ENCODE measurements around the gene MREG.
"Not testable (repeated sequence)": the region's sequence is repeated elsewhere in the genome, so short reads cannot be mapped to it uniquely, and the experiment has no call there.

MREG gene

DNA sequence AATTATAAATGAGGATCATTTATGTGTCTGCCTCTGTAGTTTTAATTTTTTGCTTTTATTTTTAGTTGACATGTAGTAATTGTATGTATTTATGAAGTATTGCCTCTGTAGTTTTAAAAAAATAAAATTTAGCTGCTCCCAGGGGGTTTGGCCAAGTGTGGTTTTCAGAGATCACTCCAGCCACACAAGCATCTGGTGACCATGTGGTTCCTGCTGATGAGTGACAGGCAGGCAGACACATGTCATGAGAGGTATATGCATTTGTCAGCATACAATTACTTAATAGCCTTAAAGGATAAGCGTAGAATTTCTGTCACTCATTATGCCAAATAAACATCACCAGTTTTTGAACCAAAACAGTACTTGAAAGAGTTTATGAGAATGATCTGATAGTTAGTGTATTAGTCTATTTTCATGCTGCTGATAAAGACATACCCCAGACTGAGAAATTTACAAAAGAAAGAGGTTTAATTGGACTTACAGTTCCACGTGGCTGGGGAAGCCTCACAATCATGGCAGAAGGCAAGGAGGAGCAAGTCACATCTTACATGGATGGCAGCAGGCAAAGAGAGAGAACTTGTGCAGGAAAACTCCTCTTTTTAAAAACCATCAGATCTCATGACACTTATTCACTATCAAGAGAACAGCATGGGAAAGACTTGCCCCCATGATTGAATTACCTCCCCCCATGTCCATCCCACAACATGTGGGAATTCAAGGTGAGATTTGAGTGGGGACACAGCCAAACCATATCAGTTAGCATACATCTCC, 29.6 kb downstream of the MREG start:
- no peak for DNase-seq

DNA sequence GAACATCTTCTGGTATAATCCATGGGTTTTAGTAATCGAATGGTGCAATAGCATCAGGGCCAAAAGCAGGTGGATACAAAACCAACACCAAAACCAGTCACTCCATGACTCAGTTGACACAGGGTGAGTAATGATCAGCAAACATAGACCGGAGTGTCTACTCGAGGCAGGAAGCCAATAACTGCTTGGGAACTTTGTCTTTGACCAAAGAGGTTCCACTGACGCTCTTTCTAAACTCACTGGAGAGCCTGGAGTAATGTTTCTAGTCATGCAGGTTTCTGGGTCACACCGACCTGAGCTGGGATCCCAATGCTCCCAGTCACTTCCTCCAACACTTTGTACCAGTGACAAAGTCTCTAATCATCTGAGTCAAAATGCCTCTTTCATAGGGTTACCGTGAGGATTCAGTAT, 30.9 kb downstream of the MREG start:
- peak; percentile 40 for DNase-seq

DNA sequence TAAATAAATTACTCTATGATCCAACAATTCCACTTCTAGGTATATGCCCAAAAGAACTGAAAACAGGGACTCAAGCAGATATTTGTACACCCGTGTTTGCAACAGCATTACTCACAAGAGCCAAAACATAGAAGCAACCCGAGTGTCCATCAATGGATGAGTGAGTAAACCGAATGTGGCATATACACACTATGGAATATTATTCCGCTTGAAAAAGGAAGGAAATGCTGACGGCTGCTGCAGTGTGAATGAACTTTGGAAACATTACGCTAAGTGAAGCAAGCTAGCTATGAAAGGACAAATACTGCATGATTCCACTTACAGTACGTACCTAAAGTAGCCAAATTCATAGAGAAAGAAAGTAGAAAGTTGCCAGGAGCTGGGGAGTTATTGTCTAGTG, 32.2 kb downstream of the MREG start:
- no peak for DNase-seq

DNA sequence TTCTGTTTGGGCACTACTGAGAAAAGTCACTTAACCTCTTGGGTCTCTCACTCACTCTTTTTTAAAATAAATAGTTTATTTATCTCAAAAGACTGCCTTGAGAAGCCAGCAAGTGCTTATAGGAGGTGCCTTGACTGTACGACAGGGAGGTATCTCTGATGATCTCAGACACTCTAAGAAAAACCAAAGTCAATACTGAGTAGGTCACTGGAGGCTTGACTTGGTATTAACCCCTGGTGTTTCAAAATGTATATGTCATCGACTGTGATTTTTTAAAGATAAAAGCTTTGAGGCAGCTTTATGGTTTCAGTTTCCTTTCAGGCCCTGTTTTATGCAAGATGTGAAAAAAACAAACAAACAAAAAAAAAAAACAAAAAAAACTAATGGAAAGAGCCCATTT, 33.7 kb downstream of the MREG start:
- DNase-seq, result no peak

DNA sequence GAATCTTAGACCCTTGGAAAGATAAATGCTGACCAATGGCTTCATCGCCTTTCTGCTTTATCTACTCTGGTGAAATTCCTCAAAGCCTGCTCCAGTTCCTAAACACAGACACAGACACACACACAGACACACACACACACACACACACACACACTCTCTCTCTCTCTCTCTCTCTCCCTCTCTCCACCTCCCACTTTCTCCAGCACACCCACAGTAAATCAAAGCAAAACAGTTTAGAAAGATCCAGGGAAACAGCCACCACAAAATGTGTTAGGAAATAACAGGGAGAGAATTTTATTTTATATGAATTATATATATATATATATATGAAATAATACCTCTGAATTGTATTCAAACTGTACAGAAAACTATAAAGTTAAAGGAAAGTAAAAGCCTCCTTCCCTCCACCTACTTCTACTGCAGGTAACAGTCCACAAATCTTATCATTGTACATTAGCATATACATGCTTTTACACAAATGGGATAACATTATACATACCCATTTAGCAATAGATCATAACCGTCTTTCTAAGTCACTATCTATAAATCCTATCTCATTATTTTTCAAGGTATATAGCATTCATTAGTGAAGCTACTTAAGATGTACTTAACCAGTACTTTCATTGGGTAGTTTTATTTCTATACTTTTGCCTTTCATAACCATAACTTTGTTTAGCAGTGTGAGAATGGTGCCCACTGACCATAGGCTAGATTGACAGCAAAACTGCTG, 38.5 kb downstream of the MREG start:
- DNase-seq, result no peak

DNA sequence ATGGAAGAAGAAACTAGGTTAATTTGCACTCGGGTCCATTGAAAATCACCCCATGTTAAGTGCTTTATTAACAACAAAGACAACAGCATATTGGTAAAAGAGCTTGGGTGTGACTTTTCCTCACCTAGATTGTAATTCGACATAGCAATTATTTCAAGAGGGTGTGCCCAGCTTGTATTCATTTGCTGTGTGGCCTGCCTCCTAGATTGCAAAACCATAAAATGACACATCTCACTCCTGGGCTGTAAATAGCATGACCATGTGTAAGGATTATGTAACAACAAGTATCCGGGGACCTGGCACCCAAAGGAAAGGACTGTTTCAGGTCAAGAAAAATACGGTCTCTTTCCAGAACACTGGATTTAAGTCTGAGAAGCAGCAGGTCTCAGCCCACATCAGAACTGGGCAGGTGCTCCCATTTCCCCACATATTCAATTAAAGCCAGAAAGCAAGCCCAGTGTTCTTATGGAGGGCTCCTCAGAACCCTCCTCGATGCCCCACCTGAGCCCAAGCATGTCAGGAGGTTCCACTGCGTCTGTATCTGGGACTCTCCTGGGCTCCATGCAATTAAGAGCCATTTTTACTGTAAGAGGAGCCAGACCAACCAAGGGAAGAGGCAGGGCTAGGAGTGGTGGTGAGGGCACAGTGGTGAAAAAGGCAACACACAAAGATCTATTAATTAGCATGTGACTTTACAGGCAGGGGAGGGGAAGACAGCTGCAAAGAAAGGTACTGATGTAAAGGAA, 39.2 kb downstream of the MREG start:
- no peak for DNase-seq

DNA sequence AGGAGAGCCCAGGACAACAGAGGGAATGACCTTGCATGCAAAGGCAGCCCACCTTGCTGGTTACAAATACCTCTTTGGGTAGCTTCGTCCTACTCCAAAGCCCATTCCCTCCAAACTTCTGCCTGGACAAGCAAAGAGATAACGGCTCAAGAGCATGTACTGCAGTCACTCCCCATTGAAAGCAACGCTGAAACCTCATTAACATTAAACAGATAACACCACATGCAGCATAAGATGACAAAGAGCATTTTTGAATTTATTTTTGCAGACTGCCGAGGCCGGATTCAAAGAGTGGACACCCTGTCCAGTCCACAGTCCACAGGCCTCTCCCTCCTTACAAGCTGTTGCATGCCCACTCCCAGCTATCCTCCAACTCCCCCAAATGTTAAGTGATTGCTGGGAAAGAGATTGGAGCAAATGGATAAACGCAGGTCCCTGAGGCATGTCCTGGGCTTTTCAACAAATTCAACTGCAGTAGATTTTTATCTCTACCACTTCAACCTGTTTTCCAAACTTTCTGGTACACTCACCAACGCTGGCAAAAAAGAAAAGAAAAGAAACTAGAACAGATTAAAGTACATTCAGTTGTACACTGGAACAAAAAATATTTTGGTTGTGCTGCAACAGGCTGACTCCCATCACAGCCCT, 40.1 kb downstream of the MREG start:
- no peak for DNase-seq

DNA sequence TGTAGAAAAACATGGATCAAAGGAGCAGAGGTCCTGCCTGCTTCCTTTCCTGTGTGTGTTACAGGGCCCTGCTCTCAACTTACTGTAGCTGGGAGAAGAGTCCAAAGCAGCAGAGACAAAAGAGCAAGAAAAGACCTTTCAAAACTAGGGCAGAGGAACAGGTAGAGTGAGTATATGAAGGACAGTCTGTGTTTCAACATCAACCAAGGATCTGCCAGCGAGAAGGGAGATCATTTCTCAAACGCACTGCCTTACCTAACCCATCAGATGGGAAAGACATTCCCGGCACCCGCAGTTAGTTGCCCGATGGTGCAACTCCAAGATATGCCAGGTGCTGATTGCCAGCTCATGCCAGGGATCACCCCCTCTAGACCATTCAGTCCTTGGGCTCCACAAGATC, 41.7 kb downstream of the MREG start:
- DNase-seq, result no peak

DNA sequence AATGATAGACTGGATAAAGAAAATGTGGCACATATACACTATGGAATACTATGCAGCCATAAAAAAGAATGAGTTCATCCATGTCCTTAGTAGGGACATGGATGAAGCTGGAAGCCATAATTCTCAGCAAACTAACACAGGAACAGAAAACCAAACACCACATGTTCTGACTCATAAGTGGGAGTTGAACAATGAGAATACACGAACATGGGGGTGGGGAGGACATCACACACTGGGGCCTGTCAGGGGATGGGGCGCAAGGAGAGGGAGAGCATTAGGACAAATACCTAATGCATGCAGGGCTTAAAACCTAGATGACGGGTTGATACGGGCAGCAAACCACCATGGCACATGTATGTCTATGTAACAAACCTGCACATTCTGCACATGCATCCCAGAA, 42.5 kb downstream of the MREG start:
- not testable (repeated sequence) for DNase-seq

DNA sequence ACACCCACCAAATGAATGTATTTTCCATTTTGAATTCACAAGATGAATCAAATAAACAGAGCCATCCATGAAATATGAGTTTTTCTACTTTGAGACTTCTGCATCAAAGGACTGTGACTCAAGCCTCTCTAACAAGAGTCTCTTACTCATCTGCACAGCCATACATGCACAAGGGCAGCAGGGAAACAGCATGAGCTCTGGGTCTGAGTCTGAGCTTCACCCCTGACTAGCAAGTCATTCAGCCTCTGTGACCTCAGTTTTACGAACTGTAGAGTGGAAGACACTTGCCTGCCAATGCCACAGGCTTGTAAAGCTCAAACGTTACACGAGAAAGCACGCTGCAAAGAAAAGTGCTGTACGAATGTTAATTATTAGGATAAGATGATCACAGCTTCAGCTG, 42.9 kb downstream of the MREG start:
- DNase-seq, result no peak

DNA sequence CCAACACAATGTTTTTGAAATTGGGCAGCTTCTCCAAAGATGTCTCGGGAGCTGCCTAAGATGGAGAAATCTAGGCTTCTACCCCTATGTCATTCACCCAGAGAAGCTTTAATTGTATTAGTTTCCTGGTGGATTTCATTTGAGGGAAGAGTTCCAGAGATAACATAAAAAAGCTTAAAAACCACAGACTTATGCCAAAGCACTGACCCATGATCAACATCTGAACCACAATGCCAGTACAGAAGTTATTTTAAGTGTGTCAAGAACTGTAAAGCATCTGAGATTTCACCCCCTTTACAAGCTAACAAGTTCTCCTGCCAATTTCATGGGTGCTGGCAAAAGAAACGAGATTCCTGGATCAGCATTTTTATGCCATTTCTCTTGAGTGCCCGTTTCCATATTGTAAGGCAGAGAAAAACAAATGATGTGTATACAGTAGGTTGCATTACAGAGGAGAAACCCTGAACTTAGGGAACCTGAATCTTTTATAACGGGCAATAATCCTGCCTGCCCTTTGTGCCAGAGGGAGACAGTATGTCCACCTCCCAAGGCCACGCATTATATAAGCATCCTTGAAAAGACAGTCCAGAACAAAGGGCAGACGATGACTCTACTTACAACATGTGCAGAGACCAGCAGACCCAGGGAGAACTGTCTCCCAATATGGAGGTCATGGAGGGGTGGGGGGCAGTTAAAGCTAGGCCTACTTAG, 44.1 kb downstream of the MREG start:
- no peak for DNase-seq

DNA sequence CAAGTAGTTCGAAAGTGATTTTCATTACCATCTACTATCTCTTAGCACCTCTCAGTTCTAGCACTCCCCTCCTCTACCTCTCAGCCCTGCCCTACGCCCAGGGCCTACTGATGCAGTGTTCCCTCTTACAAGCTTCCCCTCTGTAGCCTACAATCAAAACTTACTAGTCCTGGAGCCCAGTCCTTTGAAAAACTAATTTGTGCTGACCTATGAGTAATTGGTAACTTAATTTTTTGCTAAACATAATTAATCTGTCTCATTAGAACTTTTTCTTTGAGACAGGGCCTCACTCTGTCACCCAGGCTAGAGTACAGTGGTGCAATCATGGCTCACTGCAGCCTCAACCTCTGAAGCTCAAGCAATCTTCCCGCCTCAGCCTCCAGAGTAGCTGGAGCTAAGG, 44.9 kb downstream of the MREG start:
- no peak for DNase-seq

DNA sequence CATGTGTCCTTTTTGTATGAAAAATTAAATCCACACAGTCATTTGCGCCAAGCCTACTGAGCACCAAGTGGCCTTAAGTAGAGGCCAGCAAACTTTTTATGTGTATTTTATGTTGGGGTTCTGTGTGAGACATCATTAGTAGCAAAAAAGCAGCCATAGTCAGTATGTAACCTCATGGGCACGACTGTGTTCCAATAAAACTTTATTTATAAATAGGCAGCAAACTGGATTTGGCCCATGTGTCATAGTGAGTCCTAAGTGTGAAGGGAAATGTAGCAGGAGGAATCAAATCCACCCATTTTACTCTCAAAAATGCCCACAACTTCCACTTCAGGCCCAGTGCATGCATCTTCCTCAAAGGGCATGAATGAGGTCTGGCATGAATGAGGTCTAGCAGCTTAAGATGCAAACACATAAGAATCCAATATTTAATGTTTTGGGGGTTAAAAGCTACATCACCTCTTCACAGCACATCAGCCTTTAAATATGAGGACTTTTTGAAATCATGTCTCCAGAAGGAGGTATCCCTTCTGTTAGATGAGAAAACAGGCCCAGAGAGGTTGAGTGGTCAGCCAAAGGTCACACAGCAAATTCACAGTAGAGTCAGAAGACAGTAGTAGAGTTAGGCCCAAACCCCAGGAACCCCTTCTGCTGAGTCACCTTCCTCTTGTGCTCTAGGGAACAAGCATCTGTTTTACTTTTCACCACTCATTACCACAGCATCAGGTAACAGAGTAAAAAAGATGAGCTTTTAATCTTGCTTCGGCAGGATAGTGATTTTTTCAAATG, 45.6 kb downstream of the MREG start:
- DNase-seq, result no peak

DNA sequence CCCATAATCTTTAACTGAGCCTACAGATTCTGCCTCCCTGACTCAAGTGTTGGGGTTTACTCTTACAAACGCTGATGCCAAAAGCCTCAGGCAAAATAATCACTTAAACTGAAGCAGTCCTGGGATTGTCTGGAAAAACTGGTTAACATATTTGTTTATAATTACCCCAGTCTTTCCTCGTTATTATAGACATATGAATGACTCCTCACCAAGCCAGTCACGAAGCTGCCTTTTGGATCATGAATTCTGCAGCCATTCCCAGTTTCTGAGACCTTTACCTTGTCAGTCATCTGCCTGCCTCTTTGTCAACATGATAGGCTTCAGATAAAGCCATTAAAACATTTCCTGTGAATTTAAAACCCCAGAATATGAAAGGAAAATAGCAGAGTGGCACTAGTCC, 46.4 kb downstream of the MREG start:
- DNase-seq, result no peak

DNA sequence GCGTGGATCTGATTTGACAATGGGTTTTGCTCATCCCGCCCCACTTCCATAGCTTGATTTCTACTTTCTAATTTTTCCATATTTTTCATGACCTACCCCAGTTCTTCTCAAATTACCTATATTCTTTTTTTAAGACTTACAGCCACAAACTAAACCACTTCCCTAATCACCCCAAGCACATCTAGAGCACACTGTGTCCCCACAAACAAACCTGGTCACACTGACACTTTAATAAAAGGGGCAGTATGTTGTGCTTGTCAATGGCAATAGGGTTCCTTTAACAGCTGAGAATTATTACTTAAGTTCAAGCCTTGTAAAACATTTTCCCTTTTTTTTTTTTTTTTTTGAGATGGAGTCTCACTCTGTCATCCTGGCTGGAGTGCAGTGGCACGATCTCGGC, 47.1 kb downstream of the MREG start:
- DNase-seq, result no peak

DNA sequence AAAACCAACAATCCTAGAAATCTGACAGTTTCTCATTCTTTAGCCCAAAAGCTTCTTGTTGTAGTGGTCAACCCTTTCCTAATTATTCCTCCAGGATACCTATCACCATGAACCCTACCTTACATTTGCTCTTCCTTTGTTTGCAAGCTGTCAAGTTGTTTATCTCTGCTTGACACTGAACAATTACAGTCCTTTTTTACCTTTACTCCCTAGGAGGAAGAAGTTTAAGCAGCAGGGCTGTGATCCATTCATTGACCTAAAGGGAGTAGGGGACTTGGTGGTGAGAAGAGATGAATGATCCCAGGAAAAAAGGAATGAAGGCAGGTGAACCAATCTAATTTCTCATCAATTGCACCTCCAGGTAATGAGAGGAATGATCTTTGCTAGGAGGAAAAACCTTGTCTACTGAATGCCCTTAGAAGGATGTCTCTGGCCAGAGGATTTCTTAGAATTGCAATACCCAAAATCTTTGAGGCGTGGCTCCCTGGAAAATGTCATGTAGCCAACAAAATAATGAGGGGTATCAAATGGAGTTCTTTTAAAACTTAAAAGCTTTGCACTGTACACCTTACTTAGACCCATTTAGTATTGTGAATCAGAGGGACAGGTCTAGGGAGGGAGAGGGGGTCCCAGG, 47.7 kb downstream of the MREG start:
- no peak for DNase-seq

DNA sequence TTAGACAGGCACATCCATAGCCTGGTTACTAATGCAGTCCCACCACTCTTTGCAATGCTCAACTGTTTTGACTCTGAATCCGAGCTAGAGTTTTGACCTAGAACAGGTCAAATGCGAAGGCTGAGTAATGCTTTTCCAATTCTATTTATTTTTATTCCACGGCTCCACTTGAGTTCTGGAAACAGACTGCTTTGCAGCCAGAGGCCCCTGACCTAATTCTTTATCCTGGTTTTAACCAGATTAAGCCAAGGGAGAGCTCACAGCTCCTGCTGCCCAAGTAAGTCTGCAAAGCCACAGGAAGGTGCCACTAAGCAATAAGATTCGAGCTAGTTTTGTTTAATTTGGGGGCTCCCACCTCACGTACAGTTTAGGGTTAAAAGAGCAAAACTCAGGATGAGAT, 51.4 kb downstream of the MREG start:
- DNase-seq, result no peak

DNA sequence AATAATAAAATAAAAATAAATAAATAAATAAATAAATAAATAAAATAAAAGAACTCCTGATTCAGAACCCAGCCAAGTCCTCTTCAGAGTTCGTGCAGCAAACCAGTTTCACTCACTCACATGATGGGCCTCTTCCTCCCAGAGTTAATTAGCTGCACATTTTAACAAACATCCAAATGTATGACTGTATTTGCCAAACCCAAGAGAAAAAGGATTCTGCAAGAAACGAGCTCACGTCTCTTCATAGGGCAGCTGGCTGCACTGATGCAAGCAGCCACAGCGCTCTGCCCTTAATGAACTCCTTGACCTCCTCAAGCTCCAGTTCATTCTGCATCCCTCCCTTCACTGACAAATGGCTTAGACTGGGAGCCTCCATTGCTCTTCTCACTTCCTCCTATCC, 55.1 kb downstream of the MREG start:
- no peak for DNase-seq

DNA sequence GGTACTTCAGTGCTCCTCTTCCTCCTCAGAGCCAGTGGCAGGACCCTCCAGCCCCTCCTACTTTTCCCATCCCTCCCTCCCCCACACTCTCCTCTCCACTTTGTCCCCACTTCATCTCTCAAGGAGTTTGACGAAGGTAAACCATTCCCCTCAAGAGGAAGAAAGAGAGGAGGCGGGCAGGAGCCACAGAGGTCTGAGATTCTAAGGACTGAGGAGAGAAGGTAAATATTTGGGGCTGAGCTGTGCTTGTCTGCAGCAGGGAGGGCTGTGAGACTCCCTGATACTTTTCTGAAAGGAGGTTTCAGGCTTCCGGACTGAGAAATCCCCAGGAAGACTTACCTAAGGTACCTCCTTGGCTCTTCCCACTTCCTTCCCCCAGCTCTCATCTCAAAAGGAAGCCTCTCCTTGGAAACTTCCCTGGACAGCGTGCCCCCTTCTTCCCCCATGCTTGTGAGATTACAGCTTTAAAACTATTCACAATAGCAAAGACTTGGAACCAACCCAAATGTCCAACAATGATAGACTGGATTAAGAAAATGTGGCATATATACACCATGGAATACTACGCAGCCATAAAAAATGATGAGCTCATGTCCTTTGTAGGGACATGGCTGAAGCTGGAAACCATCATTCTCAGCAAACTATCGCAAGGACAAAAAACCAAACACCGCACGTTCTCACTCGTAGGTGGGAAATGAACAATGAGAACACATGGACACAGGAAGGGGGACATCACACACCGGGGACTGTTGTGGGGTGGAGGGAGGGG, 55.8 kb downstream of the MREG start:
- DNase-seq, result not testable (repeated sequence)

DNA sequence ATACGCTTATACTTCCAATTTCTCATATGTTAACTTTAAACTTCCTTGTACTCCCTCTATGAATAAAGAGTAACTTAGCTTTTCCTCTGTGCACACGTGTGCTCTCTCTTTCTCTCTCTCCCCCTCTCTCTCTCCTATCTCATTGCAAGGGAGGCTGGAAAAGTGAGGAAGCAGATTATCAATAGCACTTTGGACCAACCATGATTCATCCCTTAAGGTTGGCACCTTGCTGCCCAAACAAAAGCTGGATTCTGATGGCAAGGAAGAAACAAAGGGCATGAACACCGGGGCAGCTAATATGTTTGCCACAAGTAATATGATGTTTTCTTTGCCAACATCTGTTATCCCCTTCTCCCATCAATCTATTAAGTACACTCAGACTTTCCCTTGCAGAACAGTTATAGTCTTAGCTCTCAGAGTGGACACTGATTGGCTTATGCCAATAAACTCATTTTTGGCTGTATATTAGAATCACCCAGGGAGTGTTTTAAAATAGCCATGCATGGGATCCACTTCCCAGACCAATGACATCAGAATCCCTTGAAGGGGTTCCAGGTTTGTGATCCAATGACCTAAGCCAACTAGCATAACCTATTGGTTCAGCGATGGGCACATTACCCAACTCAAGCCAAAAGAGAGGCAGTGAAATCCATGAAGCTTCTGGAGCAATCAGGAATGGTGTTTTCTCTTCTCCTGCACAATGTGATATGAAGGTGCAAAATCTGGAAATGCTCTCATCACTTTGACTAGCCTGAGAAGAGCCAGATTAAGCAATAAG, 60.3 kb downstream of the MREG start:
- no peak for DNase-seq
